Thyroid gland (tissue), 4 donors: ENCODE data around the gene SLITRK4. TPM values are rescaled to one million over a fixed set of nuclear protein-coding genes. Genes with fewer than 3 reads are reported as not detected.

Source experiments
- DNase-seq, 2 donors: peaks; one replicate each; pipeline ENCODE4 v3.0.0-alpha.2; 2019
- H3K27ac ChIP-seq, 3 donors: fragments of 200-600 bp; sonication (generic); 1 replicate in 2 of 3; 2 replicates in 1 of 3; pipeline ENCODE4 v1.5.1; 2016 to 2019; ENCODE audit warnings: mild to moderate bottlenecking in 1 of 3, moderate library complexity in 1 of 3
- H3K27me3 ChIP-seq: fragments of 200-600 bp; sonication (generic); one replicate; pipeline ENCODE4 v1.5.1; 2019
- H3K36me3 ChIP-seq, 2 donors: fragments of 200-600 bp; sonication (generic); one replicate each; pipeline ENCODE4 v1.5.1; 2016 to 2019
- H3K4me1 ChIP-seq, 2 donors: fragments of 200-600 bp; sonication (generic); one replicate each; pipeline ENCODE4 v1.5.1; 2017 to 2019
- H3K4me3 ChIP-seq, 3 donors: fragments of 200-600 bp; sonication (generic); replicated peaks in 1 of 3; 1 replicate in 2 of 3; 2 replicates in 1 of 3; pipeline ENCODE4 v1.5.1; 2016; ENCODE audit warnings: mild to moderate bottlenecking in 1 of 3
- H3K9me3 ChIP-seq: fragments of 200-600 bp; sonication (generic); one replicate; pipeline ENCODE4 v1.5.1; 2017
- CTCF ChIP-seq, 6 experiments: fragments of 200-600 bp in 3 of 6; fragments of 450-650 bp in 3 of 6; sonication (generic) in 3 of 6; IDR thresholded peaks; one replicate each; pipeline ENCODE4 v1.5.1; 2016 to 2019; ENCODE audit warnings: antibody characterized with exemption in 6 of 6, mild to moderate bottlenecking in 2 of 6, inconsistent platforms in 1 of 6, moderate library complexity in 1 of 6
- POLR2A ChIP-seq, 2 donors: fragments of 450-650 bp; IDR thresholded peaks; one replicate each; pipeline ENCODE4 v1.6.1; 2017; ENCODE audit warnings: antibody characterized with exemption in 2 of 2, mild to moderate bottlenecking in 2 of 2, moderate library complexity in 1 of 2
- WGBS, 2 donors: methylation state at CpG; one replicate each; pipeline ENCODE4 v1.1.5; 2017; 5-methylcytosine and 5-hydroxymethylcytosine counted together
- intact Hi-C: fragments of 100-400 bp; cut with DNase I; formaldehyde crosslinking; loops from one replicate; pipeline ENCODE4 v1.15.1; 2023
- total RNA-seq, 4 donors: library from RNA; depleted of rRNA; stranded (reverse); fragments of >200 nt; gene quantifications; one replicate each; pipeline ENCODE4 v1.2.3, GENCODE V29; 2016

The SLITRK4 gene
- total RNA-seq, result 1 to 10 TPM; 1.0 to 3.2 (median 2.4) TPM

GRCh38 chrX:143635915-143636314 lies at the start of gene SLITRK4:
Gene SLITRK4, minus strand, starts transcription at chrX:143636101. Its CDS starts 4,993 bp downstream, at chrX:143631108.
- H3K36me3 ChIP-seq, result no peaks in the 10 kb centered on the region
- H3K4me3 ChIP-seq, result peak within 1 kb of the TSS in 1 of 3 donors; percentile 19
- DNase-seq, result peak; percentile 2 to 16
- intact Hi-C loops, result no loop called here
- WGBS, 2 donors, result 2 to 6% methylated on average over 9 to 10 of the region's 10 CpGs
- no peaks in the 10 kb centered on the region for H3K9me3 ChIP-seq
- no peaks in the 10 kb centered on the region for H3K4me1 ChIP-seq
- H3K27me3 ChIP-seq, result peaks cover 4% of the 10 kb centered on the region
- TF ChIP-seq CTCF (IDR thresholded peaks at IDR 0.05) (no peak), POLR2A (IDR thresholded peaks at IDR 0.05) (no peak)
- no peak within 1 kb of the TSS for H3K27ac ChIP-seq

- no peak for TF ChIP-seq CTCF (IDR thresholded peaks at IDR 0.05)
- TF ChIP-seq POLR2A (IDR thresholded peaks at IDR 0.05), result no peak
- intact Hi-C loops, result no loop called here
- Histone ChIP-seq H3K4me1 (no peaks in the 10 kb centered on the region), H3K27ac (no peak overlapping the region), H3K36me3 (no peaks in the 10 kb centered on the region), H3K4me3 (no peak overlapping the region), H3K27me3 (no peaks in the 10 kb centered on the region), H3K9me3 (no peaks in the 10 kb centered on the region)
- no peak for DNase-seq
- 56 to 66% methylated on average over 3 of the region's 3 CpGs for WGBS, 2 donors
Observed at GRCh38 chrX:143683486-143683885, 47.6 kb upstream of the SLITRK4 start.

- 70% methylated on average over 4 of the region's 4 CpGs for WGBS, 2 donors
- Histone ChIP-seq H3K27me3 (no peaks in the 10 kb centered on the region), H3K36me3 (no peaks in the 10 kb centered on the region), H3K4me3 (no peak overlapping the region), H3K4me1 (no peaks in the 10 kb centered on the region), H3K27ac (no peak overlapping the region), H3K9me3 (no peaks in the 10 kb centered on the region)
- TF ChIP-seq POLR2A (IDR thresholded peaks at IDR 0.05), result no peak
- no peak for TF ChIP-seq CTCF (IDR thresholded peaks at IDR 0.05)
- DNase-seq, result no peak
- intact Hi-C loops, result no loop called here
Observed at GRCh38 chrX:143674926-143675325, 39.0 kb upstream of the SLITRK4 start.

GRCh38 chrX:143669395-143669794 lies 33.5 kb upstream of the SLITRK4 start:
- no peak for DNase-seq
- H3K27ac ChIP-seq, result no peak overlapping the region
- H3K27me3 ChIP-seq, result no peaks in the 10 kb centered on the region
- no peak for TF ChIP-seq POLR2A (IDR thresholded peaks at IDR 0.05)
- TF ChIP-seq CTCF (IDR thresholded peaks at IDR 0.05), result no peak
- intact Hi-C loops, result no loop called here
- no peak overlapping the region for H3K4me3 ChIP-seq
- 8 to 12% methylated on average over 5 of the region's 5 CpGs for whole genome bisulfite sequencing, 2 donors
- no peaks in the 10 kb centered on the region for H3K36me3 ChIP-seq
- H3K4me1 ChIP-seq, result no peaks in the 10 kb centered on the region
- H3K9me3 ChIP-seq, result no peaks in the 10 kb centered on the region

GRCh38 chrX:143664302-143664701 lies 28.4 kb upstream of the SLITRK4 start:
- Histone ChIP-seq H3K9me3 (no peaks in the 10 kb centered on the region), H3K4me3 (no peak overlapping the region), H3K27me3 (no peaks in the 10 kb centered on the region), H3K27ac (no peak overlapping the region), H3K36me3 (no peaks in the 10 kb centered on the region), H3K4me1 (no peaks in the 10 kb centered on the region)
- WGBS, 2 donors, result 40 to 46% methylated on average over 5 of the region's 5 CpGs
- TF ChIP-seq POLR2A (IDR thresholded peaks at IDR 0.05) (no peak), CTCF (IDR thresholded peaks at IDR 0.05) (peak in 3 of 6 experiments; percentile 23 to 39 (median 36))
- intact Hi-C loops, result no loop called here
- DNase-seq, result no peak
